Endothelial cell of umbilical vein (primary cell): Measurements from ENCODE around the gene PTGES. TPM values are rescaled to one million over a fixed set of nuclear protein-coding genes. Genes with fewer than 3 reads are reported as not detected.
A peak's percentile ranks its signal among the peaks of the same experiment; 100 is the strongest.

Experiments used
- BruUV-seq: library from RNA; stranded (reverse); fragments of 400-500 nt; replicated peaks from 2 replicates; lab custom pipeline; 2021; lab: Mats Ljungman, UMichigan
- CTCF ChIA-PET: fragments of 300-600, 350-600 bp; sonication (Branson Sonifier 250); formaldehyde crosslinking; loops from one replicate; lab custom pipeline; 2021; ENCODE audit warnings: antibody characterized with exemption, inconsistent platforms; lab: Charles Lee
- POLR2A ChIA-PET: fragments of 300-600, 350-600 bp; sonication (Branson Sonifier 250); formaldehyde crosslinking; loops from one replicate; lab custom pipeline; 2021; ENCODE audit warnings: antibody characterized with exemption, inconsistent platforms; lab: Charles Lee
- DNase-seq: peaks from one replicate; pipeline ENCODE4 v3.0.0-alpha.2; 2011; ENCODE audit warnings: low read depth, low spot score
- FAIRE-seq: peaks from 2 replicates; lab custom pipeline; 2011; peaks lifted over from hg19 to GRCh38; lab: Jason Lieb, UNC
- H2AFZ ChIP-seq: 2 replicates; pipeline ENCODE4 v1.6.0; 2012; ENCODE audit warnings: low read depth, low read length, control low read depth, inconsistent platforms
- H3K27ac ChIP-seq: 2 replicates; pipeline ENCODE4 v1.5.1; 2011; ENCODE audit warnings: low read depth, mild to moderate bottlenecking, control low read depth, low read length, moderate library complexity; ENCODE audit not compliant: insufficient read depth
- H3K27me3 ChIP-seq, 2 experiments: 2 replicates each; pipeline versions ENCODE4 v1.6.0 to v1.6.1; 2011; ENCODE audit warnings: low read length in 2 of 2, mixed read lengths in 1 of 2; ENCODE audit not compliant: control insufficient read depth in 2 of 2, insufficient read depth in 2 of 2
- H3K36me3 ChIP-seq, 2 experiments: 2 replicates in 1 of 2; 3 replicates in 1 of 2; pipeline ENCODE4 v1.5.1; 2011; ENCODE audit warnings: low read length in 2 of 2, mild to moderate bottlenecking in 1 of 2, moderate library complexity in 1 of 2; ENCODE audit not compliant: control insufficient read depth in 2 of 2, insufficient read depth in 2 of 2; ENCODE audit errors: extremely low read depth in 1 of 2
- H3K4me1 ChIP-seq: 3 replicates; pipeline ENCODE4 v1.5.1; 2011; ENCODE audit warnings: mild to moderate bottlenecking, low read length; ENCODE audit not compliant: control insufficient read depth, insufficient read depth; ENCODE audit errors: extremely low read depth
- H3K4me2 ChIP-seq: 2 replicates; pipeline ENCODE4 v1.6.1; 2011; ENCODE audit warnings: low read length, control low read depth, mixed read lengths; ENCODE audit not compliant: insufficient read depth
- H3K4me3 ChIP-seq, 3 experiments: fragments of 200-600 bp in 1 of 3; sonication (generic), shearing (Covaris generic) in 1 of 3; replicated peaks in 1 of 3; 2 replicates each; pipeline ENCODE4 v1.5.1; 2011 to 2016; ENCODE audit warnings: control low read depth in 3 of 3, low read length in 3 of 3, mild to moderate bottlenecking in 2 of 3, inconsistent platforms in 1 of 3, low read depth in 1 of 3, moderate library complexity in 1 of 3; ENCODE audit not compliant: insufficient read depth in 1 of 3
- H3K79me2 ChIP-seq: 2 replicates; pipeline ENCODE4 v1.6.0; 2012; ENCODE audit warnings: low read length, inconsistent platforms; ENCODE audit not compliant: control insufficient read depth, insufficient read depth
- H3K9ac ChIP-seq: replicated peaks from 2 replicates; pipeline ENCODE3; 2011; ENCODE audit warnings: low read length, control low read depth; ENCODE audit not compliant: insufficient read depth; ENCODE audit errors: extremely low read depth
- H3K9me1 ChIP-seq: replicated peaks from 3 replicates; pipeline ENCODE4 v1.6.0; 2011; ENCODE audit warnings: mild to moderate bottlenecking, low read length; ENCODE audit not compliant: control insufficient read depth, insufficient read depth; ENCODE audit errors: extremely low read depth
- H3K9me3 ChIP-seq: replicated peaks from 2 replicates; pipeline ENCODE4 v1.5.1; 2012; ENCODE audit warnings: low read length, inconsistent platforms; ENCODE audit not compliant: control insufficient read depth, insufficient read depth
- H4K20me1 ChIP-seq: replicated peaks from 2 replicates; pipeline ENCODE3; 2011; ENCODE audit warnings: mild to moderate bottlenecking, low read length; ENCODE audit not compliant: control insufficient read depth, insufficient read depth; ENCODE audit errors: extremely low read depth
- EZH2 ChIP-seq: IDR thresholded peaks from 2 replicates; pipeline ENCODE4 v1.6.1; 2012; ENCODE audit warnings: borderline replicate concordance, low read depth, mild to moderate bottlenecking, moderate library complexity, low read length, inconsistent platforms; ENCODE audit not compliant: severe bottlenecking
- FOS ChIP-seq: IDR thresholded peaks from 2 replicates; pipeline ENCODE4 v1.6.1; 2011; ENCODE audit warnings: mild to moderate bottlenecking, low read length, moderate library complexity, borderline replicate concordance; ENCODE audit not compliant: insufficient read depth
- GATA2 ChIP-seq: IDR thresholded peaks from 2 replicates; pipeline ENCODE4 v1.7.0; 2011; ENCODE audit warnings: low read depth, mild to moderate bottlenecking, moderate library complexity, mixed read lengths, low read length; ENCODE audit not compliant: insufficient read length, insufficient read depth
- MYC ChIP-seq: IDR thresholded peaks from one replicate; pipeline ENCODE4 v1.6.1; 2011; ENCODE audit warnings: mild to moderate bottlenecking, low read depth, low read length
- POLR2A ChIP-seq: IDR thresholded peaks from 2 replicates; pipeline ENCODE4 v1.6.1; 2012; ENCODE audit warnings: low read depth, mild to moderate bottlenecking, control low read depth, low read length
- POLR2AphosphoS5 ChIP-seq: IDR thresholded peaks from 2 replicates; pipeline ENCODE4 v1.6.1; 2012; ENCODE audit warnings: low read depth, mild to moderate bottlenecking, control low read depth, low read length, moderate library complexity; ENCODE audit not compliant: insufficient read depth
- dilution Hi-C: fragments of 300-500 bp; cut with MboI; formaldehyde crosslinking; loops from one replicate; pipeline ENCODE4 v1.15.0; 2019; ENCODE audit warnings: low sequenced_read_pairs; ENCODE audit not compliant: extremely low pct_ligation_motif_present
- intact Hi-C: fragments of 100-400 bp; cut with micrococcal nuclease; formaldehyde crosslinking; loops from one replicate; pipeline ENCODE4 v1.10.0; 2022
- polyA plus RNA-seq, 4 experiments: library from polyadenylated mRNA; depleted of rRNA in 3 of 4; stranded (reverse) in 3 of 4; unstranded in 1 of 4; fragments of >200 nt; gene quantifications; 2 replicates each; pipeline versions ENCODE4 v1.2.1 to v1.2.3, GENCODE V29; 2011 to 2012; ENCODE audit warnings: missing spikeins in 1 of 4
- total RNA-seq: library from RNA; stranded (reverse); gene quantifications from 2 replicates; pipeline ENCODE4 v1.2.3, GENCODE V29; 2021
- TF ChIP-seq, protein P1 (sequence below), 2 donors: IDR thresholded peaks; 1 replicate in 1 of 2; 2 replicates in 1 of 2; pipeline ENCODE4 v1.5.1; 2011; ENCODE audit warnings: low read length in 2 of 2, mild to moderate bottlenecking in 2 of 2, moderate library complexity in 2 of 2, control low read depth in 1 of 2, inconsistent platforms in 1 of 2, low read depth in 1 of 2; ENCODE audit not compliant: insufficient read depth in 1 of 2; ENCODE audit errors: extremely low read depth in 1 of 2
- TF ChIP-seq, protein P2 (sequence below): IDR thresholded peaks from 2 replicates; pipeline ENCODE4 v1.6.1; 2011; ENCODE audit not compliant: insufficient read depth, insufficient read length

The PTGES gene
- total and polyA plus RNA-seq, 2 donors (not counting 3 experiments of a cell fraction or from before 2014, with no cell fraction given) = not detected

DNA sequence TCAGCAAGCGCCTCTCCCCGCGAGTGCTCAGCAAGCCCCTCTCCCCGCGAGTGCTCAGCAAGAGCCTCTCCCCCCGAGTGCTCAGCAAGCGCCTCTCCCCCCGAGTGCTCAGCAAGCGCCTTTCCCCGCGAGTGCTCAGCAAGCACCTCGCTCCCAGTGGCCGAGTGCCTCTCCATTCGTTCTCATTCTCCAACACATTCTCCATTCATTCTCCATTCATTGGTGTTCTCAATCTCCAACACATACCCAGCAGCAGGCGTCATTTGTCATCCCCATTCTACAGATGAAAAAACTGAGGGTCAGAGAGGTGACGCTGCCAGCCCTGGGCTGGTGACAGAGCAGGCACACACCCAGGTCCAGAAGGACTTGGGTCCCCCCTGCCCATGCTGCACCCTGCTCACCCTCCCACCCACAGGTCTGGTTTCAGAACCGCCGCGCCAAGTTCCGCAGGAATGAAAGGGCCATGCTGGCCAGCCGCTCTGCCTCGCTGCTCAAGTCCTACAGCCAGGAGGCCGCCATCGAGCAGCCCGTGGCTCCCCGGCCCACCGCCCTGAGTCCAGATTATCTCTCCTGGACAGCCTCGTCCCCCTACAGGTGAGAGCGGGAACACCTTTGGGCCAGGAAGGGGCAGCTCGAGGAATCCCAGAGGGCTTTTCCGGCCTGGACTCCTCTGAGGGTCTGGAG is 32.5 kb downstream of the PTGES start:
- Histone ChIP-seq H3K9ac (no peak overlapping the region), H3K27me3 (no peaks in the 10 kb centered on the region), H3K4me1 (no peaks in the 10 kb centered on the region), H4K20me1 (no peaks in the 10 kb centered on the region), H3K9me3 (no peaks in the 10 kb centered on the region), H3K9me1 (no peaks in the 10 kb centered on the region), H3K27ac (no peak overlapping the region), H3K4me3 (no peak overlapping the region), H3K79me2 (no peaks in the 10 kb centered on the region), H3K36me3 (no peaks in the 10 kb centered on the region), H3K4me2 (no peak overlapping the region), H2AFZ (no peak overlapping the region)
- TF ChIP-seq, protein P1, sequence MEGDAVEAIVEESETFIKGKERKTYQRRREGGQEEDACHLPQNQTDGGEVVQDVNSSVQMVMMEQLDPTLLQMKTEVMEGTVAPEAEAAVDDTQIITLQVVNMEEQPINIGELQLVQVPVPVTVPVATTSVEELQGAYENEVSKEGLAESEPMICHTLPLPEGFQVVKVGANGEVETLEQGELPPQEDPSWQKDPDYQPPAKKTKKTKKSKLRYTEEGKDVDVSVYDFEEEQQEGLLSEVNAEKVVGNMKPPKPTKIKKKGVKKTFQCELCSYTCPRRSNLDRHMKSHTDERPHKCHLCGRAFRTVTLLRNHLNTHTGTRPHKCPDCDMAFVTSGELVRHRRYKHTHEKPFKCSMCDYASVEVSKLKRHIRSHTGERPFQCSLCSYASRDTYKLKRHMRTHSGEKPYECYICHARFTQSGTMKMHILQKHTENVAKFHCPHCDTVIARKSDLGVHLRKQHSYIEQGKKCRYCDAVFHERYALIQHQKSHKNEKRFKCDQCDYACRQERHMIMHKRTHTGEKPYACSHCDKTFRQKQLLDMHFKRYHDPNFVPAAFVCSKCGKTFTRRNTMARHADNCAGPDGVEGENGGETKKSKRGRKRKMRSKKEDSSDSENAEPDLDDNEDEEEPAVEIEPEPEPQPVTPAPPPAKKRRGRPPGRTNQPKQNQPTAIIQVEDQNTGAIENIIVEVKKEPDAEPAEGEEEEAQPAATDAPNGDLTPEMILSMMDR (IDR thresholded peaks at IDR 0.05; ENCODE audit: extremely low read depth in 1 of 2, insufficient read depth in 1 of 2, low read depth in 1 of 2, low read length in 2 of 2) = peak in 1 of 2 donors; percentile 4
- TF ChIP-seq, protein P2, sequence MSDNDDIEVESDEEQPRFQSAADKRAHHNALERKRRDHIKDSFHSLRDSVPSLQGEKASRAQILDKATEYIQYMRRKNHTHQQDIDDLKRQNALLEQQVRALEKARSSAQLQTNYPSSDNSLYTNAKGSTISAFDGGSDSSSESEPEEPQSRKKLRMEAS = no peak
- intact Hi-C loops = no loop called here
- POLR2A ChIA-PET = no interaction called here
- DNase-seq (no peak), FAIRE-seq (no peak)
- dilution Hi-C loops = no loop called here
- no TSS peak for BruUV-seq
- CTCF ChIA-PET = no interaction called here

DNA sequence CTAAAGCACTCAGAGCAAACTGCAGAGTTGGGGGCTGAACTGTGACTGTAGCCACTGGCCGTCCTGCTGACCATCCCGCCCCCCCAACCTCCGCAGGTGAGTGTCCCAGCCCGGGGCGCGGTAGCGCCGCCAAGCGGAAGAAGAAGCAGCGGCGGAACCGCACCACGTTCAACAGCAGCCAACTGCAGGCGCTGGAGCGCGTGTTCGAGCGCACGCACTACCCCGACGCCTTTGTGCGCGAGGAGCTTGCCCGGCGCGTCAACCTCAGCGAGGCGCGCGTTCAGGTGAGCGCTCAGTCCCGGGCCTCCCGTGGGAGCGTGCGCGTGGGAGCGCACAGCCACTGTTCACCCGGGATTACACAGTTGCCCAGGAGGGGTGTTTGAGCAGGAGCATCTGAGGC is 33.7 kb downstream of the PTGES start:
- POLR2A ChIA-PET = no interaction called here
- Histone ChIP-seq H3K27ac (no peak overlapping the region), H3K9ac (no peak overlapping the region), H3K27me3 (no peaks in the 10 kb centered on the region), H3K4me3 (no peak overlapping the region), H3K36me3 (no peaks in the 10 kb centered on the region), H3K79me2 (no peaks in the 10 kb centered on the region), H3K9me3 (no peaks in the 10 kb centered on the region), H3K4me2 (no peak overlapping the region), H3K9me1 (no peaks in the 10 kb centered on the region), H4K20me1 (no peaks in the 10 kb centered on the region), H3K4me1 (no peaks in the 10 kb centered on the region), H2AFZ (no peak overlapping the region)
- dilution Hi-C loops (no loop called here), intact Hi-C loops (no loop called here)
- BruUV-seq = no TSS peak
- FAIRE-seq (no peak), DNase-seq (no peak)
- TF ChIP-seq POLR2A (no peak), MYC (no peak), GATA2 (no peak), POLR2AphosphoS5 (no peak), EZH2 (no peak), FOS (no peak)
- TF ChIP-seq, protein P1 (IDR thresholded peaks at IDR 0.05; ENCODE audit: extremely low read depth in 1 of 2, insufficient read depth in 1 of 2, low read depth in 1 of 2, low read length in 2 of 2) = no peak
- CTCF ChIA-PET = no interaction called here
